Measurements from ENCODE around the gene APCDD1L. TPM values are rescaled to one million over a fixed set of nuclear protein-coding genes. Genes with fewer than 3 reads are reported as not detected.
A peak's percentile ranks its signal among the peaks of the same experiment; 100 is the strongest.

The APCDD1L gene
- total RNA-seq, 4 donors from 2014 or later, result 0.59 to 2.1 (median 1.1) TPM; not detected in 1

DNA sequence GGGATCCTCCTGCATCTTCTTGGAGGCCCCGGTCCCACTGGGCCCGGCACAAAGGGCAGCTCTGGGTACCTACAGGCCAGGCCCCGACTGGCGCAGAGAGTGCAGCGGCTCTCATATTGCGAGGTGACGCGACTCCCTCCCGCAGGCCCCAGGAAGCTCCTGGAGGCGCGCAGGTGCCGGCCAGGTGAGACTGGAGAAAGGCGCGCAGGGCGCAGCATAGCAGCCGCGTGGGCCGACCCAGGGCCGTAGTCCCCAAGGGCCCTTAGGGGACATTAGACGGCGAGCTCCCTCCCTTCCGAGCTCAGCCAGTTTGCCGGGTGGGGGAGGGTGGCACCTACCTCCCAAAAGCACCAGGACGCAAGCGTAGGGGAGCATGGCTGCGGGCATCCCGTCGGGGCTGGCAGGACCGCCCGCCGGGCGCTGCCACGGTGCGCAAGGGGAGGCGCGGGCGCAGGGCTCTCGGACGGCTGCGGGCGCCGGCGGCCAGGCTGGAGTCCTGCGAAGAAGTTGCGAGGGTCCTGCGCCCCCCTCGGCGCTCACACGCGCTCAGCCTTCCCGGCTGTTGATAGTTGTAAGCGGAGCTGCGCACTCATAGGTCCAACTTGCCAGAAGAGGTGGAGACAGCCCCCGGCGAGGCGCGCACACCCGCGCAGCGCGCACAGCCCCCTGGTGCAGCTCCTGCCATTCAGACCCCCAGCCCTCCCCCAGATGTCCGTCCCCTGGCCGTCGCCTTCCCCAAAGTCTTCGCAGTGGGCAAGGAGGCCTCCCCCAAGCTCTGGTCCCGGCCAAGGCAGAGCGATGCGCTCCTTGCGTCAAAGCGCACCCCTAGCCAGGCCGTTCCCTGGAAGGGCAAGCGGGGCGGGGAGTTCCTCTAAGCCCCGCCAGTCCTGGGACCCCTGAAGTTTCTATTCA is 622 bp downstream of the APCDD1L start:
- no peaks in the 10 kb centered on the region for H3K27me3 ChIP-seq
- H3K4me1 ChIP-seq, result peaks cover 0 to 5% of the 10 kb centered on the region in 2 donors
- intact Hi-C loops (cut with DNase I; ENCODE audit: low total_unique reads), result no loop called here
- no peaks in the 10 kb centered on the region for H3K36me3 ChIP-seq
- no peak overlapping the region for H3K27ac ChIP-seq
- no peaks in the 10 kb centered on the region for H3K9me3 ChIP-seq
- no peak for TF ChIP-seq POLR2A (IDR thresholded peaks at IDR 0.05)
- TF ChIP-seq, protein P1, sequence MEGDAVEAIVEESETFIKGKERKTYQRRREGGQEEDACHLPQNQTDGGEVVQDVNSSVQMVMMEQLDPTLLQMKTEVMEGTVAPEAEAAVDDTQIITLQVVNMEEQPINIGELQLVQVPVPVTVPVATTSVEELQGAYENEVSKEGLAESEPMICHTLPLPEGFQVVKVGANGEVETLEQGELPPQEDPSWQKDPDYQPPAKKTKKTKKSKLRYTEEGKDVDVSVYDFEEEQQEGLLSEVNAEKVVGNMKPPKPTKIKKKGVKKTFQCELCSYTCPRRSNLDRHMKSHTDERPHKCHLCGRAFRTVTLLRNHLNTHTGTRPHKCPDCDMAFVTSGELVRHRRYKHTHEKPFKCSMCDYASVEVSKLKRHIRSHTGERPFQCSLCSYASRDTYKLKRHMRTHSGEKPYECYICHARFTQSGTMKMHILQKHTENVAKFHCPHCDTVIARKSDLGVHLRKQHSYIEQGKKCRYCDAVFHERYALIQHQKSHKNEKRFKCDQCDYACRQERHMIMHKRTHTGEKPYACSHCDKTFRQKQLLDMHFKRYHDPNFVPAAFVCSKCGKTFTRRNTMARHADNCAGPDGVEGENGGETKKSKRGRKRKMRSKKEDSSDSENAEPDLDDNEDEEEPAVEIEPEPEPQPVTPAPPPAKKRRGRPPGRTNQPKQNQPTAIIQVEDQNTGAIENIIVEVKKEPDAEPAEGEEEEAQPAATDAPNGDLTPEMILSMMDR (IDR thresholded peaks at IDR 0.05), result no peak
- no peak for DNase-seq
- H3K4me3 ChIP-seq, result peak overlapping the region; percentile 18

DNA sequence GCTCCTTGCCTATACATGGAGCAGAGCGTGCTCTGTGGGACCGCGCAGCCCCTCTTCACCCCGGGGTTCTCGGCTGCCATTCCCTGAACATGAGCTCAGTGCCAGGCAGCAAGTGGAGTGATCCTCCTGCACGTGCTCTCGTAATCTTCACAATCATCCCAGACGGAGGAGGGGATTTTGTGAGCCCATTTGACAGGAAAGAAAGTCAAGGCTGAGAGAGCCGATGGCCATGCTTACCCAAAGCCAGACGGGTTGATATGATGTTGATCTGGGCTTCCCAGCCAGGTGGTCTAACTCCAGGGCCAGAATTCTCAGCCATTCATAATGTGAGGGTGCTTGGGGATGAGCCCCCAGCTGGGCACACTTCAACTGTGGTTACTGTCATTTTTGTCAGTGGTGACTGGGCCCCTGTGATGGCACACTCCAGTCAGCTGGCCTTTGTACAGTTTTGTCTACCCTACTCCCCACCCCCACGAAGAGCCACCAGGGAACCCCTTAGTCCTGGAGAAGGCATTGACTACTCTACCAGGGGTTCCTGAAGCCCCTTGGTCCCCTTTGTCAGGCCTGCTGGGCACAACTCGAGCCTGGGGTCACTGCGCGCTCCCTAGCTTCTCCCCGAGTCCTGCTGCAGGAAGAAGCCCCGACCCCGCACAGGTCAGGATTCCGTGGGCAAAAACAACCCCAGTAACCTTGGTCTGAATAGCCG is 1.5 kb downstream of the APCDD1L start:
- H3K9me3 ChIP-seq, result no peaks in the 10 kb centered on the region
- H3K4me3 ChIP-seq, result no peak overlapping the region
- intact Hi-C loops (cut with DNase I; ENCODE audit: low total_unique reads), result no loop called here
- no peak for DNase-seq
- H3K27me3 ChIP-seq, result no peaks in the 10 kb centered on the region
- H3K27ac ChIP-seq, result no peak overlapping the region
- no peaks in the 10 kb centered on the region for H3K36me3 ChIP-seq
- H3K4me1 ChIP-seq, result peaks cover 0 to 5% of the 10 kb centered on the region in 2 donors
- TF ChIP-seq POLR2A (IDR thresholded peaks at IDR 0.05), result no peak
- TF ChIP-seq, protein P1 (IDR thresholded peaks at IDR 0.05), result no peak

DNA sequence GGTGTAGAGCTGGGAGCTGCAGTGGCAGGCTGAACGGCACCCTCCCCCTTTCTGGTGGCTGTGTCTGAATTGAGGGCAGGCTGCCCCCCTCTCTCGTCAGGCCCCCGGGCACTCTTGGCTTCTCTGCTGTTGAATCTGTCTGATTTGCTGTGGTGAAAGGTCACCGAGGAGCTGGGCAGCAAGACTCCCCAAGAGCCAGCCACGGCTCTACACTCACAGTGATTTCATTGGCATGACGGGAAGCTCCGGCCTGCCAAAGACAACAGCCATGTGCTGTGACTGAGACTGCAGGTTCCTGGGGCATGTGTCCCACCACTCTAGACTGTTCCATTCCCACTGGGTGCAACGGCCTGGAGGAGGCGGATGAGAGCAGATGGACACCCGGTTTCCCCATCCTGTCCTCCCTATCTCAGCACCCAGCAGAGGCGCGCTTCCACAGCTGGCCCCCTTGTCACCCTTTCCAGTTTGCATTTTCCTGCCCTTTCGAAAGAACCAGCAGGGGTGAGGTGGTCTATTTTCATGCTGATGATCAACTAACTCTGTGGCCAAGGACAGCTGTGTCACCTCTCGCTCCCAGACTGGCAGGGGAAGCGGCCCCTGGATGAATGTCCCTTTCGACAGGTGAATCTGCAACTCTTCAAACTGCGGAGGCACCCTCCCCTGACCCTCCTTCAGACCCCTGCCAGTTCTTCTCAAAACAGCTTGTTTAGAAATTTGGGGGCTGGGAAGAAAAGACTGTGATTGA is 2.2 kb downstream of the APCDD1L start:
- intact Hi-C loops (cut with DNase I; ENCODE audit: low total_unique reads), result no loop called here
- Histone ChIP-seq H3K4me1 (peaks cover 0 to 5% of the 10 kb centered on the region in 2 donors), H3K9me3 (no peaks in the 10 kb centered on the region), H3K27ac (no peak overlapping the region), H3K27me3 (no peaks in the 10 kb centered on the region), H3K4me3 (no peak overlapping the region), H3K36me3 (no peaks in the 10 kb centered on the region)
- DNase-seq, result no peak
- TF ChIP-seq, protein P1 (IDR thresholded peaks at IDR 0.05), result no peak
- TF ChIP-seq POLR2A (IDR thresholded peaks at IDR 0.05), result no peak

DNA sequence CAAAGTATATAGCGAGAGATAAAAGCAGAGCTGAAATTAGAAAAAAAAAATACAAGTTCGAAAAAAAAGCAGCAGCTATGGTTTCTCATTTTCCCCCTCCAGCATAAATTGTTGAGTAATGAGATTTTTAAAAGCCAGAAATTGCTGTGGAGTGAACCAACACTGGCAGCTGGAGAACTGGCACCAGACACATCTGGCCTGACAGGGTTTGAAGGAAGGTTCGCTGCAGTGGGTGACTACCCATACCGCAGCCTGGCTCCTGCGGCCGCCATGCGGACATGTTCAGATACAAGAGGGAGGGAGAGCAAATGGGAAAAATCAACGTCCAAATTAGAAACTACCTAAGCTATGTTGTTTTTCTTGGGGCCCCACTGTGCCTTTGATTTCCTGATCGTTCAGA is 3.3 kb downstream of the APCDD1L start:
- Histone ChIP-seq H3K27ac (no peak overlapping the region), H3K4me3 (no peak overlapping the region), H3K36me3 (no peaks in the 10 kb centered on the region), H3K27me3 (no peaks in the 10 kb centered on the region), H3K9me3 (peaks cover 0 to 2% of the 10 kb centered on the region in 2 donors), H3K4me1 (peaks cover 0 to 5% of the 10 kb centered on the region in 2 donors)
- no peak for DNase-seq
- intact Hi-C loops (cut with DNase I; ENCODE audit: low total_unique reads), result no loop called here
- TF ChIP-seq, protein P1 (IDR thresholded peaks at IDR 0.05), result no peak
- no peak for TF ChIP-seq POLR2A (IDR thresholded peaks at IDR 0.05)

Data from uterus (tissue), 4 donors.